Left lobe of liver (tissue), 2 donors: ENCODE measurements around the gene AMH. TPM values are rescaled to one million over a fixed set of nuclear protein-coding genes. Genes with fewer than 3 reads are reported as not detected.

Experiments used
- ATAC-seq: fragments of 200-7000 bp; cut with Tn5 transposase; one replicate; pipeline ENCODE4 v1.9.1; 2020; ENCODE audit warnings: mild to moderate bottlenecking, moderate library complexity
- DNase-seq: peaks from one replicate; pipeline ENCODE4 v3.0.0-alpha.2; 2020; ENCODE audit warnings: low spot score
- total RNA-seq: library from RNA; stranded (reverse); gene quantifications from one replicate; pipeline ENCODE4 v1.2.1, GENCODE V29; 2021
- donor health status: DM: no; HTN: no; CAD: no; lungs with moderate emphysema.
- donor health status: DM: no; HTN: yes; CAD: no.

Gene AMH
- total RNA-seq, 1 donor from 2014 or later, result 0.93 TPM

DNA sequence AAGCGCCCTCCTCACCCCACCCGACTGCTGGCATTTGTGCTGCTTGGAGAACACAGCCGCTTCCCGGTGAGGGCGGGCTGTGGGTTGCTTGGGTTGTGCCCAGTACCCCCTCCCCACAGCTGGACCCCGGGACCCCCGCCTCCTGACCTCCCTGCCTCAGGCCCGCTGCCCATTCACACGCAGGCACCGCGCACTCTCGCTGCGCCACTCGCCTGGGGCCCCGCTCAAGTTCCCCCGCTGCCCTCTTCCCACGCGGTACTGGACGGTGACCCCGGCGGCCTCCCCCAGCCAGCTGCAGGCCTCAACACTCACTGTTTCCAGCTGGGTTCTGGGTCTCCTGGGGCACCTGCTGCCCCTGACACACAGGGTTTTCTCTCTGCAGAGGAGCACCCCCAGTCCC is 29.4 kb upstream of the AMH start:
- DNase-seq (no peak), ATAC-seq (no peak)

DNA sequence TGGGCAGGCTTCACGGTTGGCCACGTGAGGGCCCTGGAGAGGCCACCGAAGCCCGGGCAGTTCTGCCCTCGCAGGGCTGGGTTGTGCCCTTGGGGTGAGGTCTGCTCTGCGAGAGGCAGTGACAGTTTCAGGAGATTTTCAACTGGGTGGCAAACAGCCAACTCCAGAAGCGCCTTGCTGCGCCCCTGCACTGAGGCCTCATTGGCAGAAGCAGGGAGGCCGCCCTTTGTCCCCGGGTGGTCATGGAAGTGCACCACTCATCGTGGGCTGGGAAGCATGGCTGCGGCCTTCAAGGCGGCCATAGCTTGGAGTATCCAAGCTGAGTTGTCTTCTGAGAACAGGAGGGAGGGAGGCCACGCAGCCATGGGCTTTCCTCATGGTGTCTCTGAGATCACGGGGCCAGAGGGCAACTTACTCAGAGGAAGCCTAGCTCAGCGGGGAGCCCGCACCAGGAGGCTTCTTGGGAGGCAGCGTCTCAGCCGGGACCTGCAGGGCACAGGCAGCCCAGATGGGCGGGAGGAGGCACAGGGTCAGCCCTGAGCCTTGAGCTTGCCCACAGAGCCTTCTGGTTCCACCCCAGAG is 27.8 kb upstream of the AMH start:
- DNase-seq (no peak), ATAC-seq (no peak)

DNA sequence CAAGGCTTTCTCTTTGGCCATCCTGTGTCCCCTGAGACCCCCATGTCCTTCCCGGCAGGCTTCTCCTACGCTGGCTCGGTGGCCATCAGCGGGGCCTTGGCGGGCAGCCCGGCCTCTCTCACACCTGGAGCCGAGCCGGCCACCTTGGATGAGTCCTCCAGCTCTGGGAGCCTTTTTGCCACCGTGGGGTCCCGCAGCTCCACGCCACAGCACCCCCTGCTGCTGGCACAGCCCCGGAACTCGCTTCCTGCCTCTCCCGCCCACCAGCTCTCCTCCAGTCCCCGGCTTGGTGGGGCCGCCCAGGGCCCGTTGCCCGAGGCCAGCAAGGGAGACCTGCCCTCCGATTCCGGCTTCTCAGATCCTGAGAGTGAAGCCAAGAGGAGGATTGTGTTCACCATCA is 27.2 kb upstream of the AMH start:
- ATAC-seq (no peak), DNase-seq (no peak)

DNA sequence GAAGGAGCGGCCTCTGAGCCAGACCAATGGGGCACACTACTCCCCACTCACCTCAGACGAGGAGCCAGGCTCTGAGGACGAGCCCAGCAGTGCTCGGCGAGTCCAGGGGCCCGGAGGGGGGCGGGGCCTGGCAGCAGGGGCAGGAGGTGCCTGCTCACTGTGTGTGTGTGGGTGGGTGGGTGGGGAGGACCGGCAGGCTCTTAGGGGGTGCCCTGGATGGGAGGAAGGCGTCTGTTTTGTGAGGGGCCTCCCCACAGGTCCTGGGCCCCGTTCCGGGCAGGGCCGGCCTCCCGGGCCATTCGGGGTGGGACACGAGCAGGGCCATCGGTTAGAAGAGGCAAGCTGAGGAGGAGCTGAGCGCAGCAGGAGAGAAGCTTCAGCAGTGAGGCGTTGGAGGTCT is 25.7 kb upstream of the AMH start:
- ATAC-seq, result no peak

DNA sequence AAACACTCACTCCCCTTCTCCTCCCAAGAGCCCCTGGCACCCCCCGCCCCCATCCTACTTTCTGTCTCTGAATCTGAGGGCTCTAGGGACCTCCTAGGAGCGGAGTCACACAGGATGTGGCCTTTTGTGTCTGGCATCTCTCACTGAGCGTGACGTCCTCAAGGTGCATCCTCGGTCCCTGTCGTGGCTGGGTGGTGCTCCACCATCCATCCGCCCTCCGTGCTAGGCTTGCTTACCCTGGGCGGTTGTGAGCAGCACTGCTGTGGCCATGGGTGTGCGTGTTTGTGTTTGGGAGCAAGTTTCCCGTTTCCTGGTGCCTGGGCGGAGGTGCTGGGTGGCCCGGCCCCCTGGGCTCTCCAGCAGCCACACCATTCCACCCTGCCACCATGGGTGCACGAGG is 25.2 kb upstream of the AMH start:
- ATAC-seq (no peak), DNase-seq (no peak)

More for the DNA sequence above, 25.7 kb upstream of the AMH start:
- no peak for DNase-seq

DNA sequence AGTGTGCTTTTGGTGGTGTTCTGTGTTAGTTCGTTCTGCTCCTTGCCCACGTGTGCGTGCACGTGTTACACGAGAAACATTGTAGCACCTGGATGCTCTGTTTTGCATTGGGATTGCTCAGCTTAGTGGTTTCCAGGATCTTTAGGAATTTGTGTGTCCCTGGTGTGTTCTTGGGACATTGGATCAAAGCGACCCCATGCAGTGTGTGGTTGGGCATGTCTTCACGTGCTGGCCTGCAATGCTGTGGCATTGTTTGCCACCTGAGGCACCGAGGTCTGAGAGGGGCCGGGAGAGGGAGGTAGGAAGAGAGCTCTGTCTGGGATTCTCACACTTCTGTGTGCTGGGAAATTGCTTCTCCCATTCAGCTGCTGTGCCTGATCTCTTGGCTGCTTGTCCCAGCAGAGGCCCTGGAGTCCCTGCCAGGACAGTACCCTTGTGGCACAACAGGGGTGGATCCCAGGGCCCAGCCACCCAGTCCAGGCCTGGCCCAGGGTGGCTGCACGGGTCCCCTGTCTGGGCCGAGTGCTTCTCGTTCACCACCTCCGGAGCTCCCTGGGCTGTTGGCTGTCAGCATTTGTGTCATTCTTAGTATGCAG is 24.3 kb upstream of the AMH start:
- DNase-seq, result no peak
- ATAC-seq, result no peak

DNA sequence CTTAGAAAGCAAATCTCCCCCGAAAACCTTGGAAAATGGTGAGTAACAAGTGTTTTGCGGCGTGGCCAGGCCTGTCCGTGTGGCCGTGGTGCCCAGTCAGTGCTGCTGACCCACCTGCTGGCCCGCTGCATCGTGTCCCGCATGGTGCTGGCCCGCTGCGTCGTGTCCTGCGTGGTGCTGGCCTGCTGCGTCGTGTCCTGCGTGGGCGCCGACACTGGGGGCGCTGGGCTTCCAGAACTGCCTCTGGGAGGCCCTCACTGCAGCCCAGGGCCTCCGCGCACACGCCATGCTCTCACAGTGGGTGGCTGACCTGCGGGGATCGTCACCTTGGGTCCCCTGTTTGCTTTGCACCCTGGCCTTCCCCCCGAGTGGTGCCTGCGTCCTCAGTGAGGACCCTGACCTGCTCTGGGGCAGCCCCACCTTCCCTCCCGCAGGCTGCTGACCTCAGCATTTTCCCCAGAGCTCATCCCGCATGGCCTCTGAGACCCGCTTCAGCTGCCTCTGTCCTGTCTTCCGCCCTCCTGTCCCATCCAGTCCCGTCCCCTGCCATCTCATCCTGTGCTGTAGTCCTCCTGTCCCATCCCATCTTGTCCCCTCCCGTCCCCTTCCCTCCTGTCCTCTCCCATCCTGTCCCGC is 23.6 kb upstream of the AMH start:
- ATAC-seq (no peak), DNase-seq (no peak)

DNA sequence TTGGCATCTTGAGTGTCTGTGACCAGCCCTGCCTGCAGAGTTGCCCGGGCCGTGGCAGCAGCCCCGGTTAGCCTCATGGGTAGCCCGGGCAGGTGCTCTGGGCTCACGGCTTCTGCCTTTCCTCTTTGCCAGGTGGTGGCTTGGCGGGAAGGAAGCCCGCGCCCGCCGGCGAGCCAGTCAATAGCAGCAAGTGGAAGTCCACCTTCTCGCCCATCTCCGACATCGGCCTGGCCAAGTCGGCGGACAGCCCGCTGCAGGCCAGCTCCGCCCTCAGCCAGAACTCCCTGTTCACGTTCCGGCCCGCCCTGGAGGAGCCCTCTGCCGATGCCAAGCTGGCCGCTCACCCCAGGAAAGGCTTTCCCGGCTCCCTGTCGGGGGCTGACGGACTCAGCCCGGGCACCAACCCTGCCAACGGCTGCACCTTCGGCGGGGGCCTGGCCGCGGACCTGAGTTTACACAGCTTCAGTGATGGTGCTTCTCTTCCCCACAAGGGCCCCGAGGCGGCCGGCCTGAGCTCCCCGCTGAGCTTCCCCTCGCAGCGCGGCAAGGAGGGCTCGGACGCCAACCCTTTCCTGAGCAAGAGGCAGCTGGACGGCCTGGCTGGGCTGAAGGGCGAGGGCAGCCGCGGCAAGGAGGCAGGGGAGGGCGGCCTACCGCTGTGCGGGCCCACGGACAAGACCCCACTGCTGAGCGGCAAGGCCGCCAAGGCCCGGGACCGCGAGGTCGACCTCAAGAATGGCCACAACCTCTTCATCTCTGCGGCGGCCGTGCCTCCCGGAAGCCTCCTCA is 22.9 kb upstream of the AMH start:
- no peak for ATAC-seq

DNA sequence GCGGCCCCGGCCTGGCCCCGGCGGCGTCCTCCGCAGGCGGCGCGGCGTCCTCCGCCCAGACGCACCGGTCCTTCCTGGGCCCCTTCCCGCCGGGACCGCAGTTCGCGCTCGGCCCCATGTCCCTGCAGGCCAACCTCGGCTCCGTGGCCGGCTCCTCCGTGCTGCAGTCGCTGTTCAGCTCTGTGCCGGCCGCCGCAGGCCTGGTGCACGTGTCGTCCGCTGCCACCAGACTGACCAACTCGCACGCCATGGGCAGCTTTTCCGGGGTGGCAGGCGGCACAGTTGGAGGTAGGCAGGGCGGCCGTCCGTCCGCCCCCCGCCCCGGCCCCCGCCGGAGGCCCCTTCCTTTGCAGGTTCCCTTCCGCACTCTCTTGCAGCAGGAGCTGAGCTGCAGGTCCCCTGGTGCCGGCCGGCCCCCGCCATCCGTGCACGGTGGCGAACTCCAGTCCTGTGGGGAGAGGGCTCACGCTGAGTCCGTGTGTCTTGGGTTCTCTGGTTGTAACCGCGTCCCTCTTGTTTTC is 22.2 kb upstream of the AMH start:
- no peak for DNase-seq
- no peak for ATAC-seq

More for the DNA sequence above, 22.9 kb upstream of the AMH start:
- DNase-seq, result no peak

DNA sequence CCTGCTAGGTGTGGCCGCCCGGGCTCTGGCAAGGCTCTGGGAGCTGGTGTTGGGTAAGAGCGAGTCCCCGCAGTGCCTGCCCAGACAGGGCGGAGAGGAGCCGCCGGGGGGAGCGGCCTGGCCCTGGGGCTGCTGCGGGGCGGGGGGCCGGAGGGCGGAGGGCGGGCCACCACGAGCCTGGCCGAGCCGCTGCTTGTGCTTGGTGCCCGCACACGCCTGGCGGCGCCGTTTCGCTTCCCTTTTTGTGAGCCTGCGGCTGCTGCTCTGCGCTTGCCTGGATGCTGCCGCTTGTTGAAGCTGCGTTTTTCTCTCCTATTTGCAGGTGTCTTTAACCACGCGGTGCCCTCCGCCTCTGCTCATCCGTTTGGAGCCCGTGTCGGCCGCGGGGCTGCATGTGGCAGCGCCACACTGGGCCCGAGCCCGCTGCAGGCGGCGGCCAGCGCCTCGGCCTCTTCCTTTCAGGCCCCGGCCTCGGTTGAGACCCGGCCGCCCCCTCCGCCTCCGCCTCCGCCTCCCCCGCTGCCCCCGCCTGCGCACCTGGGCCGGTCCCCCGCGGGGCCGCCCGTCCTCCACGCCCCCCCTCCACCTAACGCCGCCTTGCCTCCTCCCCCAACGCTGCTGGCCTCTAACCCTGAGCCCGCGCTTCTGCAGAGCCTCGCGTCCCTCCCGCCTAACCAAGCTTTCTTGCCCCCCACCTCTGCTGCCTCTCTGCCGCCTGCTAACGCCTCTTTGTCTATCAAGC is 21.5 kb upstream of the AMH start:
- DNase-seq (peak; percentile 77), ATAC-seq (peak; percentile 55)

DNA sequence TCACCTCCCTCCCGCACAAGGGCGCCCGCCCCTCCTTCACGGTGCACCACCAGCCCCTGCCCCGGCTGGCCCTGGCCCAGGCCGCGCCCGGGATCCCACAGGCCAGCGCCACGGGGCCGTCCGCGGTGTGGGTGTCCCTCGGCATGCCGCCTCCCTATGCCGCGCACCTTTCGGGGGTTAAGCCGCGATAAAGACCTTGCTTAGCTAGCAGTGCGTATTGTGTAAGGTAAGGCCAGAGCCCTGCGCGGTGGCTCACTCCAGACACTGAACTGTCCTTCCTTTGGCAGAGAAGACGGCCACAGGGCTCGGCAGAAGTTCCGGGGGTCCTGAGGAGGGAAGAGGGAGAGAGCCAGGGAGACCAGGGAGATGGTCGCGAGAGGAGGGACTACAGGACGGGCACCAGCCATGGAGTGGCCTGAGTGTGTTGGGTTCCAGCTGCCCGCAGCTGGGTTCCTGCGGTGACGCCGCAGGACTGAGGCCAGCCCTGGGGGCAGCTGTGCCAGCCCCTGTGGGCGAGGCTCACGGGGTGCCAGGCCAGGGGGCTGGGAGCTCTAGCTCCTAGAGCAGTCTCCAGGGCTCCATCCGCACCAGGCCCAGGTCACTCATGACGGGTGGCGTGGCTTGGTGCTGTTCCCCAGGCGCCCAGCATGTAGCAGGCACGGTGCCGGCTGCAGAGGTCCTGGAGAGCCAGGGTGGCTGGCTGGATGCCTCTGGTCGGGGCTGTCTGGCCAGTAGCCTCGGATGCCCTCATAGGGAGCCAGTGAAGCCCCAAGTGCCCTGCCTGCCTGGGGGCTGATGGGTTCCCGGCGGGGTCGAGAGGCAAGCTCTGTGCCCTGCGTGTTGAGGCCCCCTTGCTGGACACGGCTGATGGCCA is 20.7 kb upstream of the AMH start:
- DNase-seq (peak; percentile 79), ATAC-seq (peak; percentile 66)

DNA sequence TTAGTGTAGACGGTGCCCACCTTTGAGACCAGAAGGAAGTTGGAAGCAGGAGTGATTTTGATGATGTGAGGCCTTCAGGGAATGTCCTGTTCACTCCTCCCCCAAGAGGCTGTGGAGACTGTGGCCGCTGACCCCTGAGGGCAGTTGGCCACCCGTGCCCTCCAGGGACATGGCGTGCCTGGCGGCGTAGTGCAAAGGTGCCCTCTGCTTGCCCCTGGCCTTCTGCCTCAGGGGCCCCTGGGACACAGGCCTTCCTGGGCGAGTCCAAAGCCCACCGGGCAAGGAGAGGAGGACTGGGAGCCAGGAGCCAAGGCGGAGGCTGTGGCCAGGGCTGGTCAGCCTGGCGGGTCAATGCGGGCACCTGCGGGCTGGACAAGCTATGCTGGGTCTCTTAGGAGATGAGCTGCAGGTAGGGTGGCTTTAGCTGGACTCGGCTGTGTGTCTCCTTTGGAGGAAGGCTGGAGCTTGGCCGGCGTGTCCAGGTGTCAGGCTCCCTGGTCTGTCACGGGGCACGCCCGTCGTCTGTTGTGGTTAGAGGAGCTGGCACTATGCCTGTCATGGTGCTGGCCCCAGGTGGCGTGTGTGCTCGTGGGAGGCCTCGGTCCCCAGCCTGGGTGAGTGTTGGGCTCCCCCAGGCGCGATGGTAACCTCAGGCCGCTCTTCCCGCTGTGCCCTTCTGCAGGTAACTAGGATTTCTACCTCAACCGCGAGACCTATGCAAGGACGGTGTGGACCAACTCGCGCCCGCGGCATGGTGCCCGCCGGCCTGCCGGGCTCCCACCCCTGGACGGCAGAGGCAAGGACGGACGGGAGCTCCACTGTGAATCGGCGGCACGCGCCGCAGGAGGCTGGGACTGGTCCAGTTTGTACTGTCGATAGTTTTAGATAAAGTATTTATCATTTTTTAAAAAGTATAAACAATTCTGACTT is 19.8 kb upstream of the AMH start:
- DNase-seq (peak; percentile 89), ATAC-seq (peak; percentile 73)

DNA sequence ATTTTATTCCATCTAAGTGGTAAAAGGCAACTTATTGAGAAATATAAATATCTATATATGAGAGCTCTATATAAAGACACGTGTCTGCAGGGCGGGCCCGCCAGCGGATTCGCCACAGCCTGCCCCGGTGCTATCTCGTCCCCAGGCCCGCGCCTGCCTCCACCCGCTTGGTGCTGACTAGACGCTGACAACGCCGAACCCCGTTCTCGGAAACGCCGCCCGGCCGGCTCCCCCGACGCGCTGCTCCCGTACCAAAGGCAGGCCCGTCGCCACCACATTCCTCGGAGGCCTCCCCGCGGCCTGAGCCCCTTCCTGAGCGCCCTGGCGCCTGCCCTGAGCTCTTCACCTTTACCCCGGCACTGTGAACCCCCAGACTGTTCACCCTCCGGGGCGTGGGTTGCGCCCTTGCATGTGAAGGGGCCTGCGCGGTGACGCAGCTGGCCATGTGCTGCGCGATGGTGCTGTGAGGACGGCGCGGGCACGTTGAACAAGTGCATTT is 19.0 kb upstream of the AMH start:
- no peak for ATAC-seq
- no peak for DNase-seq

DNA sequence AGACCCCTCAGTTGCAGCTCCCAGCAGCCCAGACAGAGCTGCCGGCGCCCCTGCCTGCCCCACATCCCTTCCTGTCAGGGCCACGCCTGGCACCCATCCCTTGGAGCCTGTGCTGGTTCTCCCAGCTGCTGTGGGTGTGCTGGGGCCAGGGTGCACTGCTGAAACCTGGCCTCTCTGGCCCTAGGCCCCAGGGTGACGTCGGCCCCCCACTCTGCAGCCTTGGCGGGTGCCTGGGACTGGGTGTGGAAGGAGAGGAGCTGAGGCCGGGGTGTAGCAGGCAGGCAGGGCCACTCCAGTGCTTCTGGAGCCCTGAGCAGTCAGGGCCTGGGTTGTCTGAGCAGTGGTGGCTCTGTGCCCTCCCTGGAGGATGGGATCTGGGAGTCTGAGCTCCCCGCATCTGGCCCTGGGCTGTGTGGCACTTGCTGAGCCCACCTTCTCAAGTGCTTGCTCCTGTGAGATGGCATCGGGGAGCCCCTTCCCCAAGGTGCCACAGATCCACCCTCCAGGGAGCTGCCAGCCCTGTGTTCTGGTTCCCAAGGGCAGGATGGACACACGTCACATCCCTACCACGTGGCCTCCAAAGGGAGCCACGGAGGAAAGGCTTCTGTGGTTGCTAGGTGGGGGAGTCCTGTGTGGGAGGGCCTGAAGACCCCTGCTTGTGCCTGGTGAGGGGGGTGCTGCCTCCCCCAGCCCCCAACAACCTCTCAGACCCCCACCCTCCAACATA is 18.2 kb upstream of the AMH start:
- DNase-seq (no peak), ATAC-seq (peak; percentile 2)

DNA sequence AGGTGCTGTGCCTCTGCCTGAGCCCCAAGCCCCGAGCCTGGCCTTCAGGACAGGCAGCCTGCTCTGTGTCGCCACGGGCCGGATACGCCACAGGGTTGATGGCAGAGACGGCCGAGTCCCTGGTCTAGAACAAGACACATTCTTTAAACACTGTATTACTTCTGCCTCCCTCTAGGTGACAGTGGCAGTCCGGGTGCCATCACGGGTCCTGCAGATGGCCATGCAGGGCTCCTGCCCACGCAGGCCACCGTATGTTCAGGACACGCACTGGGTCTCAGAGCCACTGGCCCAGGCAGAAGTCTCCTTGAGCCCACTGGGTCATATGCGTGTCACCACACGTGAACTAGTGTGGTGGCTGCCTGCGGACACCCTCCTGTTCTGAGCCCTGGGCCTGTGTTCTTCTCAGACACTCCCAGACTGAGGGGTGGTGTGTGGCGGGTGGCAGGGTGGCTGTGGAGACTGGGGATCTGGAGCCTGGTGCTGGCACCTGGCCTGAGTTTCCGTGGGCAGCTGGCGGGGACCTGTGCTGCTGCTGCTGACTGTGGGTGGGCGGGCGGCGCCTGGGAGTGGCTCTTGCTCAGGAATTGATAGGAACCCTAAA is 17.4 kb upstream of the AMH start:
- DNase-seq, result no peak
- no peak for ATAC-seq

DNA sequence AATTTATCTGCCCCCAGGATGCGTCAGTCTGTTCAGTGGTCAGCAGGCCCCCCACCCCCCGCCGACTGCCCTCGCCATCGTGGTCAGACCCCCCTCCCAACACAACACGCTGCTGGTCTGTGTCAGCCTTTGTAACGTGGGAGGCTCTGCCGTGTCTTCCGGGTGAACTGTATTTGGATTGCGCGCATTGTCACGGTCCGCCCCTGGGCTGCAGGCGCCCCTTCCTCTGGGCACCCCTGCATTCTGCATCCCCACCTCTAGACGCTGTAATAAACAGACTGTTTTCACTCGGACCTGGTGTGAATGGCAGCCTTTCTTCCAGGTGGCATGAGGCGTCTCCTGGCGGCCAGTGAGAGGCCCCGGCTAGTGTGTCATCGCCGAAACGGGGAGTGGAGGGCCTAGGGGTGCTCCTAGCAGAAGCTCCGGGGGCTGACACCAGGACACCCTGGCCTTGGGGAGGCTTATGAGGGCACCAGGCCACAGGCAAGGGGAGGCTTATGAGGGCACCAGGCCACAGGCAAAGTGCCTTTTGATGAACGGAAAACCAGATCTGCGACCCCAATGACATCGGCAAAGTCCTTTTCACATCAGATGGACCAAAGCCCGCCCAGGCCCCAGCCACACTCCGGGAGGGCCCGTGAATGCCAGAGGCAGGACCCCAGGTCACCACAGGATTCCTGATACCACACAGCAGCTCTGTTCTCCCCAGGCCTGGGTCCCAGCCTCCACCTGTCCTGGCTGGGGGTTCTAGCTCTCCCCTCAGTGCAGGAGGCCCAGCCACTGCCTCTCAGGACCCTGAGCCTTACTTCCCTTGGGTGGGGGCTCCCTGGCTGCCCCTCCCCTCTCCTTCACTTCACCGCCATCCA is 16.6 kb upstream of the AMH start:
- DNase-seq (no peak), ATAC-seq (no peak)
